ENCODE measurements around the gene PACS2.
"Not testable (repeated sequence)": the region's sequence is repeated elsewhere in the genome, so short reads cannot be mapped to it uniquely, and the experiment has no call there.

The PACS2 gene

GRCh38 chr14:105280525-105280924 is 34.0 kb upstream of the PACS2 start:
- Histone ChIP-seq H3K36me3 (ENCODE audit: control insufficient read depth, insufficient read depth, low read length) (peaks cover 3% of the 10 kb centered on the region), H3K4me3 (ENCODE audit: low read length) (no peak overlapping the region), H3K27ac (ENCODE audit: low read depth, low read length) (no peak overlapping the region), H3K27me3 (ENCODE audit: control insufficient read depth, insufficient read depth, low read length) (no peaks in the 10 kb centered on the region), H3K9ac (ENCODE audit: low read length) (no peak overlapping the region), H3K4me1 (ENCODE audit: control insufficient read depth, insufficient read depth, low read length) (no peaks in the 10 kb centered on the region)

DNA sequence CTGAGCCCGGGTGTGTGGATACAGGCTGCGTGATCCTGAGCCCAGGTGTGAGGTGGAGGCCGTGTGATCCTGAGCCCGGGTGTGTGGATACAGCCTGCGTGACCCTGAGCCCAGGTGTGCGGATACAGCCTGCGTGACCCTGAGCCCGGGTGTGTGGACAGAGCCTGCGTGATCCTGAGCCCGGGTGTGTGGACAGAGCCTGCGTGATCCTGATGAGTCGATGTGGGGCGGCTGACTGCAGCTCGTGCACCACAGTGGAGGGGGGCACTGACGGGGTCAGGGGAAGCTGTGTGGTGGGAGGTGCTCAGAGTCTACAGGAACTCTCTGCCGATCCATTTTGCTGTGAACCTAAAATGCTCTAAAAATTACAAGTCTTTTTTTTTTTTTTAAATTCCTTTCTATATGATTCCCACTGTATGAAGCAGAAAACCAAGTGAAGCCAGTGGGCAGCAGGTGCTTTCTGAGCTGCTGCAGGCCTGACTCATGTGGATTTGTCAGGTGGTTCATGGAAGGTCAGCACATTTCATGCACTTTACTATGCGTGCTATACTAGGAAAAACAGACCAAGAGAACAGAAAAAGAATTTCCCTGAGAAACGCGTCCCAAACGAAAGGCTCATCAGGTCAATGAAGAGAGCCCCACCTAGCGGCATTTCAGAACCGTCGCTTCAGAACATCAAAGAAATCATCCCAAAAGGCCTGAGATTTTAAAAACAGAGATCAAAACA is 33.0 kb upstream of the PACS2 start:
- Histone ChIP-seq H3K4me1 (ENCODE audit: control insufficient read depth, insufficient read depth, low read length) (no peaks in the 10 kb centered on the region), H3K27ac (ENCODE audit: low read depth, low read length) (no peak overlapping the region), H3K27me3 (ENCODE audit: control insufficient read depth, insufficient read depth, low read length) (no peaks in the 10 kb centered on the region), H3K36me3 (ENCODE audit: control insufficient read depth, insufficient read depth, low read length) (peaks cover 3% of the 10 kb centered on the region), H3K4me3 (ENCODE audit: low read length) (no peak overlapping the region), H3K9ac (ENCODE audit: low read length) (no peak overlapping the region)

- H3K36me3 ChIP-seq (ENCODE audit: control insufficient read depth, insufficient read depth, low read length), result peaks cover 3% of the 10 kb centered on the region
- no peak overlapping the region for H3K27ac ChIP-seq (ENCODE audit: low read depth, low read length)
Observed at GRCh38 chr14:105282098-105282725, 32.3 kb upstream of the PACS2 start.

GRCh38 chr14:105283028-105283427 is 31.5 kb upstream of the PACS2 start:
- H3K36me3 ChIP-seq (ENCODE audit: control insufficient read depth, insufficient read depth, low read length), result peaks cover 3% of the 10 kb centered on the region
- no peaks in the 10 kb centered on the region for H3K27me3 ChIP-seq (ENCODE audit: control insufficient read depth, insufficient read depth, low read length)
- H3K27ac ChIP-seq (ENCODE audit: low read depth, low read length), result no peak overlapping the region
- no peaks in the 10 kb centered on the region for H3K4me1 ChIP-seq (ENCODE audit: control insufficient read depth, insufficient read depth, low read length)
- H3K9ac ChIP-seq (ENCODE audit: low read length), result no peak overlapping the region
- H3K4me3 ChIP-seq (ENCODE audit: low read length), result no peak overlapping the region

More at GRCh38 chr14:105282098-105282725, 32.3 kb upstream of the PACS2 start:
- Histone ChIP-seq H3K4me3 (ENCODE audit: low read length) (no peak overlapping the region), H3K9ac (ENCODE audit: low read length) (no peak overlapping the region), H3K27me3 (ENCODE audit: control insufficient read depth, insufficient read depth, low read length) (no peaks in the 10 kb centered on the region), H3K4me1 (ENCODE audit: control insufficient read depth, insufficient read depth, low read length) (no peaks in the 10 kb centered on the region)

DNA sequence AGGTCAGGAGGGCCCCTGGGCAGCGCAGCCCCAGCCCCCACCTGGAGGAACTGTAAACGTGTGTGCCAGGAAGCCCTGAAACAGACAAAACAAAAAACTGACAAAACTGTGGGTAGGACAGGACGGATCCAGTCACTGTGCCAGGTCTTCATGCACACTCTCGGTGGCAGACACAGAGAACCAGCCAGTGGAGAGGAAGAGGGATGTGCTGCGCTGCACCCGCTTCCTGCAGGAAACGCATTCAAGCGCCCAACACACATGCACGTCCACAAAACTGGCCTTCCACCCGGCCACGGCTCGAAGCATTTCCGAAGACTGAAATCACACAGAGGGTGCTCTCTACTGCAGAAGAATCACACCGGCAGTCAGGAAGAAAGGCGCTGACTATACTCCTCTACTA is 30.6 kb upstream of the PACS2 start:
- H3K36me3 ChIP-seq (ENCODE audit: control insufficient read depth, insufficient read depth, low read length), result peaks cover 3% of the 10 kb centered on the region
- H3K9ac ChIP-seq (ENCODE audit: low read length), result no peak overlapping the region
- no peaks in the 10 kb centered on the region for H3K27me3 ChIP-seq (ENCODE audit: control insufficient read depth, insufficient read depth, low read length)
- no peaks in the 10 kb centered on the region for H3K4me1 ChIP-seq (ENCODE audit: control insufficient read depth, insufficient read depth, low read length)
- no peak overlapping the region for H3K4me3 ChIP-seq (ENCODE audit: low read length)
- H3K27ac ChIP-seq (ENCODE audit: low read depth, low read length), result no peak overlapping the region

DNA sequence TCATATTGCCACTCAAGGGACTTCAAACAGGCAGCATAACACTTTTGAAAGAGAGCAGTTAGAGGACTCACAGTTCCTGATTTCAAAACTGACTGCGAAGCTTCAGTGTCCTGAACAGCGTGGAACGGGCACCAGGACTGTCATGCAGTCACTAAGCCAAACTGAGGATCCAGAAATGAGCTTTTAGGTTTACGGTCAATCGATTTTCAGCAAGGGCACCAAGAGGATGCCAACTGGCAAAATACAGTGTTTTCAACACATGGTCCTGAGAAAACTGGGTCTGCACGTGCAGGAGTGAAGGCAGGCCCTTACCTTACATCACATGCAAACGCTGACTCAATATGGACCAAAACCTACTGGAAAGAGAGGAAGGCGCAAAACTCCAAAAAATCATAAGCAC is 29.4 kb upstream of the PACS2 start:
- Histone ChIP-seq H3K27ac (ENCODE audit: low read depth, low read length) (no peak overlapping the region), H3K4me1 (ENCODE audit: control insufficient read depth, insufficient read depth, low read length) (no peaks in the 10 kb centered on the region), H3K36me3 (ENCODE audit: control insufficient read depth, insufficient read depth, low read length) (peaks cover 3% of the 10 kb centered on the region), H3K27me3 (ENCODE audit: control insufficient read depth, insufficient read depth, low read length) (no peaks in the 10 kb centered on the region), H3K4me3 (ENCODE audit: low read length) (no peak overlapping the region), H3K9ac (ENCODE audit: low read length) (no peak overlapping the region)

GRCh38 chr14:105286759-105287144 is 27.8 kb upstream of the PACS2 start:
- H3K4me3 ChIP-seq (ENCODE audit: low read length), result no peak overlapping the region
- no peak overlapping the region for H3K9ac ChIP-seq (ENCODE audit: low read length)
- H3K4me1 ChIP-seq (ENCODE audit: control insufficient read depth, insufficient read depth, low read length), result no peaks in the 10 kb centered on the region

DNA sequence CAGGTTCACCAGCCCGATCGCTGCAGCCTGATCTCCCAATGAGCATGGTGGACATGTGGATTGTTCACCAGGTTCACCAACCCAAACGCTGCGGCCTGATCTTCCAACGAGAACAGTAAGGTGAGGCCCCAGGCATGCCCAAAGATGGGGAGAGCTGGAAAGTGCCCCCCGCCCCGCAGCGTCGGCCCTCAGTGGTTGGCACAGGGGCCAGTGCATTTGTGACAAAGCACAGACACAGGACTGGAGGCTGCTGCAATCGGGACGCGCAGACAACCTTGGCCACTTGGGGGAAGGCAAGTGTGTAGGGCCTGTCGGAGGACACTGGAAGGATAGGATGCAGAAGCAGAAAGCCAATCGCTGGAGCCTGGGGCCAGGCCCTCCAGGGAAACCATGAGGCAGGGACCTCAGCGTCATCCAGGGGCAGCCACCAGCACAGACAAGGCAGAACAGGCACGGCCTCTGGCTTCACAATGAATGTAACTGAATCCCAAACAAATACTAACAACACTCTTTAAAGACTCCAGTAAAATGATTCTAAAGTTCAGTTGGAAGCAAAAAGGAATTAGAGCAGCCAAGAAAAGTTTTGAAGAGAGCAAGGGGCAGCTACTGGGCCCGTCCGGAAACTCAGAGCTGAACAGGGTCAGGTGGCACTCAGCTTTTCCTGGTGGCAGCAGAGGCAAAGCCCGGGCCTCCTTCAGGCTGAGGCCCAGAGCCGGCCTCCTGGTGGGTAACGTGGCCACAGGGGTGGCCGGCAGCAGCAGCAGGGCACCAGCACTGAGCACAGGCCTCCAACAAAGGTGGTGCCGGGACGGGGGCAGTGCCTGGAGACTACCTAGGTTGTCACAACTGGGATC is 27.1 kb upstream of the PACS2 start:
- peaks cover 3% of the 10 kb centered on the region for H3K36me3 ChIP-seq (ENCODE audit: control insufficient read depth, insufficient read depth, low read length)
- no peak overlapping the region for H3K9ac ChIP-seq (ENCODE audit: low read length)
- H3K27ac ChIP-seq (ENCODE audit: low read depth, low read length), result no peak overlapping the region
- H3K4me1 ChIP-seq (ENCODE audit: control insufficient read depth, insufficient read depth, low read length), result no peaks in the 10 kb centered on the region
- no peaks in the 10 kb centered on the region for H3K27me3 ChIP-seq (ENCODE audit: control insufficient read depth, insufficient read depth, low read length)
- no peak overlapping the region for H3K4me3 ChIP-seq (ENCODE audit: low read length)

More at GRCh38 chr14:105286759-105287144, 27.8 kb upstream of the PACS2 start:
- H3K27ac ChIP-seq (ENCODE audit: low read depth, low read length), result no peak overlapping the region
- no peaks in the 10 kb centered on the region for H3K27me3 ChIP-seq (ENCODE audit: control insufficient read depth, insufficient read depth, low read length)
- H3K36me3 ChIP-seq (ENCODE audit: control insufficient read depth, insufficient read depth, low read length), result peaks cover 3% of the 10 kb centered on the region

GRCh38 chr14:105288936-105289335 is 25.6 kb upstream of the PACS2 start:
- H3K27ac ChIP-seq (ENCODE audit: low read depth, low read length); H3K4me1 ChIP-seq (ENCODE audit: control insufficient read depth, insufficient read depth, low read length); H3K36me3 ChIP-seq (ENCODE audit: control insufficient read depth, insufficient read depth, low read length): not testable (repeated sequence)

DNA sequence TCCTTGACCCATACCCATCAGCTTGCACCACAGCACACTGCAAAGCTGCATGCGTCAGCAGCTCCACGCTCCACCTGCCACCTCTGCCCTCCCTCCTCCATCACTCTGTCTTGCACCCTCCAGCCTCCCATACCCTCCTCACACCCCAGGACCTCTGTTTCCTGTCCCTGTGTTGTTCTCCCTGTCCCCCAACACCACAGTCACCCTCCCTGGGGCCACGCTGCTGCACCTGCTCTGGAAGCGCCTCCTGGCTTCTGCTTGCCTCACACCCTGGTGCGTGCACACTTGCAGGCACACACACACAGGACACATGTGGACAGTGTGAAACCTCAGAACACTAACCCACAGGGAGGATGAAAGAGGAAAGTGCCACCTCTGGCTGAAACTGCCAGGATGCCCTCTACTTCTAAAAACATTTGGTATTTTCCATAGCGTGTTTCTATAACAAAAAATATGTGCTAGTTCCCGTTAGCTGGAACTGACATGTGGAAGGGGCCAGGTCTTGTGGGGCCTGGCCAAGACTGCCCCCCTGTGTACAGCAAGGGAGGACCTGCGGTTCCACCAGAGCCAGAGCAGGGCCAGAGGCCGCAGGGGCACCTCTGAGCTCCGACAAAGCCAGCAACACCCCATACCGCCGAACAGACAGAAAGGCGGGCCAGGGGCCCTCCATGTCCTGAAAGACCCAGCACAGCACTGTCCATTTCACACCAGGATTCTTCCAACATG is 23.8 kb upstream of the PACS2 start:
- H3K9ac ChIP-seq (ENCODE audit: low read length), result no peak overlapping the region
- no peak overlapping the region for H3K27ac ChIP-seq (ENCODE audit: low read depth, low read length)
- H3K36me3 ChIP-seq (ENCODE audit: control insufficient read depth, insufficient read depth, low read length), result no peaks in the 10 kb centered on the region
- peaks cover 5% of the 10 kb centered on the region for H3K4me1 ChIP-seq (ENCODE audit: control insufficient read depth, insufficient read depth, low read length)
- no peak overlapping the region for H3K4me3 ChIP-seq (ENCODE audit: low read length)
- H3K27me3 ChIP-seq (ENCODE audit: control insufficient read depth, insufficient read depth, low read length), result no peaks in the 10 kb centered on the region

More at GRCh38 chr14:105288936-105289335, 25.6 kb upstream of the PACS2 start:
- not testable (repeated sequence) for H3K9ac ChIP-seq (ENCODE audit: low read length); H3K4me3 ChIP-seq (ENCODE audit: low read length); H3K27me3 ChIP-seq (ENCODE audit: control insufficient read depth, insufficient read depth, low read length)

DNA sequence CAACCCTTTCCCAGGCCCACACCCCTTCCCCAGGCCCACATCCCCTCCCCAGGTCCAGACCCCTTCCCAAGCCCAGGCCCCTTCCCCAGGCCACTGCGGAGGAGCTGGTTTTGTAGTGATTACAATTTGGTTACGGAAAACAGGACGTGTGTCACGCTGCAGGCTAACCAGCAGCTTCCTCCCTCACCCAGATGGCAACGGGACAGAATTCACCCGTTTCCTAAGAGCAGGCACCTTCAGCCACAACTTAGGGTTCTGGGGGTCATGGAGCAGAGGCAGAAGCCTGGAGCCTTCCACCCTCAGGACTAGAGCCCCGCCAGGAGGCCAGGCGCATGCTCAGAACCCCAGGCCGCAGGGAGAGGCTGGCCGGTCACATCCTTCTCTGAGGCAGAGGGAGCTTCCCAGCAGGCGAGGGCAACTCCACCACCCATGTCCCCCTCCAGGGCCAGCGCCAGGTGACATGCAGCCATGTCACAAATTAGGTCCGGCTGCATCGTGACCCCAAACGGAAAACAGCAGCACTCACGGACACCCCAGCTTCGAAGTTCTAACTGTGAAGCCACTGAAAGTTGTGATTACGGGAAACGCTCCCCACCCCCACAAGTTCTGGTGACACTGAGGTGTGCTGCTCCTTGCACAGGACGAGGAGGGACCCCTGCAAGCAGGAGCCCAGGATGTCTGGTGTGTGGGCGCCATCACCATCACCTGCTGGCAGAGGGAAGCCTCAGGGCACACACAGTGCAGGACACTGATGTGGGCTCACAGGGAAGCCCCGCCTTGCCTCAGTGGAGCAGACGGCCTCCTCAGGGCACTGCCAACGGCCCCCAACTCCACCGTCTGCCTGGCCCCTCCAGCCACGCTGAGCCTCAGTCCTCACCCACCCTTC is 21.5 kb upstream of the PACS2 start:
- Histone ChIP-seq H3K4me1 (ENCODE audit: control insufficient read depth, insufficient read depth, low read length) (peaks cover 5% of the 10 kb centered on the region), H3K27ac (ENCODE audit: low read depth, low read length) (no peak overlapping the region), H3K9ac (ENCODE audit: low read length) (no peak overlapping the region), H3K36me3 (ENCODE audit: control insufficient read depth, insufficient read depth, low read length) (no peaks in the 10 kb centered on the region), H3K4me3 (ENCODE audit: low read length) (no peak overlapping the region), H3K27me3 (ENCODE audit: control insufficient read depth, insufficient read depth, low read length) (no peaks in the 10 kb centered on the region)
